DOHH2 (cell line): ENCODE measurements around the gene RASAL2.

Experiments
- H3F3A ChIP-seq: fragments of 200-600 bp; sonication (generic), shearing (Covaris generic); 2 replicates; pipeline ENCODE4 v1.6.0; 2016; ENCODE audit warnings: antibody characterized with exemption, mild to moderate bottlenecking; ENCODE audit not compliant: control insufficient read depth, insufficient read depth
- H3K27ac ChIP-seq: fragments of 200-600 bp; sonication (generic); 2 replicates; pipeline ENCODE4 v1.5.1; 2014; ENCODE audit warnings: low read depth, mild to moderate bottlenecking, low read length, moderate library complexity
- H3K27me3 ChIP-seq: fragments of 200-600 bp; sonication (generic); 2 replicates; pipeline ENCODE4 v1.6.1; 2014; ENCODE audit warnings: mild to moderate bottlenecking, low read length, mixed read lengths; ENCODE audit not compliant: control insufficient read depth
- H3K36me3 ChIP-seq: fragments of 200-600 bp; sonication (generic); 2 replicates; pipeline ENCODE4 v1.6.1; 2014; ENCODE audit warnings: mild to moderate bottlenecking, low read length, moderate library complexity, mixed read lengths; ENCODE audit not compliant: control insufficient read depth
- H3K4me1 ChIP-seq: fragments of 200-600 bp; sonication (generic); 2 replicates; pipeline ENCODE4 v1.6.1; 2014; ENCODE audit warnings: mild to moderate bottlenecking, low read length, mixed read lengths; ENCODE audit not compliant: control insufficient read depth
- H3K4me2 ChIP-seq: fragments of 200-600 bp; sonication (generic); 2 replicates; pipeline ENCODE4 v1.6.0; 2014; ENCODE audit warnings: mild to moderate bottlenecking, low read length, moderate library complexity
- H3K4me3 ChIP-seq: fragments of 200-600 bp; sonication (generic); 2 replicates; pipeline ENCODE4 v1.5.1; 2014; ENCODE audit warnings: mild to moderate bottlenecking, low read length, mixed read lengths
- H3K79me2 ChIP-seq: fragments of 200-600 bp; sonication (generic); 2 replicates; pipeline ENCODE4 v1.6.1; 2014; ENCODE audit warnings: mild to moderate bottlenecking, low read length, mixed read lengths; ENCODE audit not compliant: control insufficient read depth
- H3K9me2 ChIP-seq: fragments of 200-600 bp; sonication (generic); replicated peaks from 2 replicates; pipeline ENCODE4 v1.6.1; 2014; ENCODE audit warnings: mild to moderate bottlenecking, low read length, mixed read lengths; ENCODE audit not compliant: control insufficient read depth
- H3K9me3 ChIP-seq: fragments of 200-600 bp; sonication (generic); 2 replicates; pipeline ENCODE4 v1.6.1; 2014; ENCODE audit warnings: antibody characterized with exemption, low read length, mixed read lengths; ENCODE audit not compliant: control insufficient read depth, insufficient read depth
- H4K20me1 ChIP-seq: fragments of 200-600 bp; sonication (generic); 2 replicates; pipeline ENCODE4 v1.6.0; 2014; ENCODE audit warnings: low read depth, mild to moderate bottlenecking, antibody characterized with exemption, low read length, moderate library complexity; ENCODE audit not compliant: control insufficient read depth, insufficient read depth
- EZH2phosphoT487 ChIP-seq: fragments of 200-600 bp; sonication (generic); IDR thresholded peaks from 2 replicates; pipeline ENCODE4 v1.6.1; 2017; ENCODE audit warnings: borderline replicate concordance, mild to moderate bottlenecking, antibody characterized with exemption, low read length, moderate library complexity, mixed read lengths
- TF ChIP-seq, protein P1 (sequence below): fragments of 200-600 bp; sonication (generic); IDR thresholded peaks from one replicate; pipeline ENCODE4 v1.5.1; 2014; ENCODE audit warnings: antibody characterized with exemption, mild to moderate bottlenecking, low read depth, low read length; ENCODE audit not compliant: poor library complexity, severe bottlenecking

Gene RASAL2

DNA sequence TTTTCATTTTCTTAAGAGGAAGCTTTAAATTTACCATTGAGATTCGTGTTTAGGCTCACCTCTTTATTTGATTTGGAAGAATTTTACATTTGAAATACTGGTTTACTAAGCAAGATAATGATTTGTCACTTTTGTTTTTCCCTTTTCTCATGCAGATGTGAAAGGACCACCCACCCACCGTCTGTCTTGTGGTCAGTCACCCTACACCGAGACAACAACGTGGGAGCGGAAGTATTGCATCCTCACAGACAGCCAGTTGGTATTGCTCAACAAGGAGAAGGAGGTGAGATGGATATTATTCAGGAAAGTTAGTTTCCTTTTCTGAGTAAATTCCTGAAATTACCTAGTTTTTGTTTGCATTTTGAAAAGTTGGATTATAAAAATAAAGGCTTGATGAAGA, 189.5 kb downstream of the RASAL2 start:
- no peak for TF ChIP-seq EZH2phosphoT487
- TF ChIP-seq, protein P1, sequence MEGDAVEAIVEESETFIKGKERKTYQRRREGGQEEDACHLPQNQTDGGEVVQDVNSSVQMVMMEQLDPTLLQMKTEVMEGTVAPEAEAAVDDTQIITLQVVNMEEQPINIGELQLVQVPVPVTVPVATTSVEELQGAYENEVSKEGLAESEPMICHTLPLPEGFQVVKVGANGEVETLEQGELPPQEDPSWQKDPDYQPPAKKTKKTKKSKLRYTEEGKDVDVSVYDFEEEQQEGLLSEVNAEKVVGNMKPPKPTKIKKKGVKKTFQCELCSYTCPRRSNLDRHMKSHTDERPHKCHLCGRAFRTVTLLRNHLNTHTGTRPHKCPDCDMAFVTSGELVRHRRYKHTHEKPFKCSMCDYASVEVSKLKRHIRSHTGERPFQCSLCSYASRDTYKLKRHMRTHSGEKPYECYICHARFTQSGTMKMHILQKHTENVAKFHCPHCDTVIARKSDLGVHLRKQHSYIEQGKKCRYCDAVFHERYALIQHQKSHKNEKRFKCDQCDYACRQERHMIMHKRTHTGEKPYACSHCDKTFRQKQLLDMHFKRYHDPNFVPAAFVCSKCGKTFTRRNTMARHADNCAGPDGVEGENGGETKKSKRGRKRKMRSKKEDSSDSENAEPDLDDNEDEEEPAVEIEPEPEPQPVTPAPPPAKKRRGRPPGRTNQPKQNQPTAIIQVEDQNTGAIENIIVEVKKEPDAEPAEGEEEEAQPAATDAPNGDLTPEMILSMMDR: no peak
- Histone ChIP-seq H3K9me2 (no peaks in the 10 kb centered on the region), H3K27me3 (no peaks in the 10 kb centered on the region), H3K36me3 (no peaks in the 10 kb centered on the region), H3K4me2 (no peak overlapping the region), H3K27ac (no peak overlapping the region), H3K4me1 (no peaks in the 10 kb centered on the region), H3K9me3 (no peaks in the 10 kb centered on the region), H3K4me3 (no peak overlapping the region), H3F3A (no peaks in the 10 kb centered on the region), H4K20me1 (no peaks in the 10 kb centered on the region), H3K79me2 (no peaks in the 10 kb centered on the region)

DNA sequence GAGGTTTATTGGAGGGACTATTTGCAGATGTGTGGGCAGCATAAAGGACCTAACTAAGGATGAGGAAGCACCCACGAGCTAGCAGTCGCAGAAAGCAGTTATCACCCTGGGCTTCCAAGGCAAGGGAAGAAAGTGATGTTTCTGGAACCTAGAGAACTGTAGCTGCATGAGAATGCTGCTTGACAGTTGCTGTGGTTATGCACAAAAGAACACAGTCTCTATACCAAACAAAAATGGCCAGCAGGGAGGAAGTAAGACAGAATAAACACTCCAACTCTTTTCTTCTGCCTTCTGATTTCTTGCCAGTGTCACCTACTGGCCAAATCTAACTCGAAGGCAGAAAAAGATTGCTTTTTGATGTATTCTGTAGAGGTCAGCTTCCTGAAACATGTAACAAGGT, 190.2 kb downstream of the RASAL2 start:
- Histone ChIP-seq H3K27me3 (0 out of 2 replicates have a peak, but pooled peaks cover 2% of the 10 kb centered on the region), H3K79me2 (no peaks in the 10 kb centered on the region), H4K20me1 (no peaks in the 10 kb centered on the region), H3K4me2 (no peak overlapping the region), H3F3A (no peaks in the 10 kb centered on the region), H3K36me3 (no peaks in the 10 kb centered on the region), H3K4me1 (no peaks in the 10 kb centered on the region), H3K9me2 (no peaks in the 10 kb centered on the region), H3K27ac (no peak overlapping the region), H3K9me3 (no peaks in the 10 kb centered on the region), H3K4me3 (no peak overlapping the region)
- TF ChIP-seq, protein P1: no peak
- TF ChIP-seq EZH2phosphoT487: no peak

GRCh38 chr1:178291166-178291565, 197.3 kb downstream of the RASAL2 start:
- no peak overlapping the region for H3K4me3 ChIP-seq
- no peak overlapping the region for H3K4me2 ChIP-seq
- no peaks in the 10 kb centered on the region for H3K79me2 ChIP-seq
- no peaks in the 10 kb centered on the region for H3K36me3 ChIP-seq
- no peak overlapping the region for H3K27ac ChIP-seq
- no peaks in the 10 kb centered on the region for H3F3A ChIP-seq
- peaks cover 5% of the 10 kb centered on the region; the same call in 1 of the 2 replicates for H3K27me3 ChIP-seq
- H3K9me3 ChIP-seq: no peaks in the 10 kb centered on the region
- no peaks in the 10 kb centered on the region for H3K9me2 ChIP-seq
- H3K4me1 ChIP-seq: no peaks in the 10 kb centered on the region
- TF ChIP-seq, protein P1: no peak
- TF ChIP-seq EZH2phosphoT487: no peak
- H4K20me1 ChIP-seq: no peaks in the 10 kb centered on the region
